Right ventricle myocardium superior (tissue), 1 donor: Measurements from ENCODE around the gene COCH. TPM values are rescaled to one million over a fixed set of nuclear protein-coding genes. Genes with fewer than 3 reads are reported as not detected.

Source experiments
- ATAC-seq: fragments of 200-7000 bp; cut with Tn5 transposase; one replicate; pipeline ENCODE4 v1.9.1; 2020; ENCODE audit warnings: mild to moderate bottlenecking; ENCODE audit not compliant: poor library complexity
- DNase-seq: peaks from one replicate; pipeline ENCODE4 v3.0.0-alpha.2; 2020
- intact Hi-C: fragments of 100-400 bp; cut with DNase I; formaldehyde crosslinking; loops from one replicate; pipeline ENCODE4 v1.11.2; 2022
- long read RNA-seq: library from polyadenylated mRNA; unstranded; transcript quantifications from one replicate; pipeline ENCODE4 v2.0.0, GENCODE V29; 2021
- total RNA-seq: library from RNA; stranded (reverse); fragmentation: NEBNext Ultra II Directional; extraction: Animal tissue kit (Norgen Biotek cat#: 25700); gene quantifications from one replicate; pipeline ENCODE4 v1.2.1, GENCODE V29; 2021
- donor health status: DM: no; HTN: yes; CAD: no; lungs with severe emphysema.

Gene COCH
- total RNA-seq, result 0.51 TPM
- long read RNA-seq, partial matches to known transcripts, result 0 of 16 reads
- long read RNA-seq, other reads (novel, unspliced or antisense), result 13 of 16 reads

DNA sequence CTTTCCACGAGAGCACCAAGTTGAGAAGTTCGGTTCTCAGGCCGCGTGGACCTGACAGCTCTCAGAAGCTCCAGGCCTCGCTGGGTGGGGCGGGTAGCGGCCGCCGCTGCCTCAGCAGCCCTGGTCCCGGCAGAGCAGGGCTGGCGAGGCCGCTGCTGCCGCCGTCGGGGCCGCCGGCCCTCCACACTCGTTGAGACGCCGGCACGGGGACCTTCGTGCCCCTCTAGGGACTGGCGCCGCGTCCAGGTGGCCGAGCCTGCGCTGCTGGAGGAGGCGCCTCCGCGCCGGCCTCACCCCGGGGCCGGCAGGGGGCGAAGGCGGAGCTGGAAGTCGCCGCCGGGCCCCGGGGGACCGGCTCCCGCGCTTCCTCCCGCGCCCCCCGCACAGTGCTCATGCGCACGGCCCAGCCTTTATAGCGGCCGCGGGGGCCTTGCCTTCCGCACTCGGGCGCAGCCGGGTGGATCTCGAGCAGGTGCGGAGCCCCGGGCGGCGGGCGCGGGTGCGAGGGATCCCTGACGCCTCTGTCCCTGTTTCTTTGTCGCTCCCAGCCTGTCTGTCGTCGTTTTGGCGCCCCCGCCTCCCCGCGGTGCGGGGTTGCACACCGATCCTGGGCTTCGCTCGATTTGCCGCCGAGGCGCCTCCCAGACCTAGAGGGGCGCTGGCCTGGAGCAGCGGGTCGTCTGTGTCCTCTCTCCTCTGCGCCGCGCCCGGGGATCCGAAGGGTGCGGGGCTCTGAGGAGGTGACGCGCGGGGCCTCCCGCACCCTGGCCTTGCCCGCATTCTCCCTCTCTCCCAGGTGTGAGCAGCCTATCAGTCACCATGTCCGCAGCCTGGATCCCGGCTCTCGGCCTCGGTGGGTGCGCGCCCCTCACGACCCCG lies at the start of gene COCH:
COCH (plus strand) TSS at position 440 of the 879 bp plus-strand sequence; CDS start at position 820, 380 bp downstream.
- peak; percentile 50 for DNase-seq
- peak; percentile 88 for ATAC-seq
- intact Hi-C loops, result no loop called here

DNA sequence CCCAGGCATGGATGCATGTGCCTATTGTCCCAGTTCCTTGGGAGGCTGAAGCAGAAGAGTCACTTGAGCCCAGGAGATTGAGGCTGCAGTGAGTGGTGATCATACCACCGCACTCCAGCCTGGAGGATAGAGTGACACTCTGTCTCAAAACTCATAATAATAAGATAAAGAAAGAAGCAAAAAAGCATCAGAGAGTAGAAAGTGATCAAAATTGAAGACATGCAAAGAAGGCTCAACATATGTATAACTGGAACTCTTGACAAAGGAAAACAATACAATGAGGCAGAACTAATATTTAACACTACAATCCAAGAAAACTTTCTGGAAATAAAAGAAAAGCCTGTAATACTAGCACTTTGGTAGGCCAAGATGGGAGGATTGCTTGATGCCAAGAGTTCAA lies 48.3 kb upstream of the COCH start:
- no peak for DNase-seq
- ATAC-seq, result no peak
- intact Hi-C loops, result no loop called here

DNA sequence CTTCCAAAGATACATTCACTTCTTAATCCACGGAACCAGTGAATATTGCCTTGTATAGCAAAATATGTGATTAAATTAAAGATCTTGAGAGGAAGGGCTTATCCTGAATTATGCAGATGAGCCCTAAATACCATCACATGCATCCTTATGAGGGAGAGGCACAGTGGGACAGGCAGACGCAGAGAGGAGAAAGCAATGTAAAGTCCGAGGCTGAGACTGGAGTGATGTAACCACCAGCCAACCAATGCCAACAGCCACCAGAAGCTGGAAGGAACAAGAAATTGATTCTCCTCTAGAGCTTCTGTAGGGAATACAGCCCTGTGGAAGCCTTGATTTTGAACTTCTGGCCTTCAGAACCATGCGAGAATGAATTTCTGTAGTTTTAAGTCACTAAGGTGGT lies 44.5 kb upstream of the COCH start:
- intact Hi-C loops, result no loop called here
- DNase-seq (no peak), ATAC-seq (no peak)

DNA sequence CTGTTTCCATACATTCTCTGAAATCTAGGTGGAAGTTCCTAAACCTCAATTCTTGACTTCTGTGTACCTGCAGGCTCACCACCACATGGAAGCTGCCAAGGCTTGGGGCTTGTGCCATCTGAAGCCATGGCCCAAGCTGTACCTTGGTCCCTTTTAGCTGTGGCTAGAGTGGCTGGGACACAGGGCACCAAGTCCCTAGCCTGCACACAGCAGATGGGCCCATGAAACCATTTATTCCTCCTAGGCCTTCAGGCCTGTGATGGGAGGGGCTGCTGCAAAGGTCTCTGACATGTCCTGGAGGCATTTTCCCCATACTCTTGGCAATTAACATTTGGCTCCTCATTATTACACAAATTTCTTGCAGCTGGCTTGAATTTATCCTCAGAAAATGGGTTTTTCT lies 40.0 kb upstream of the COCH start:
- intact Hi-C loops, result no loop called here
- ATAC-seq, result no peak

DNA sequence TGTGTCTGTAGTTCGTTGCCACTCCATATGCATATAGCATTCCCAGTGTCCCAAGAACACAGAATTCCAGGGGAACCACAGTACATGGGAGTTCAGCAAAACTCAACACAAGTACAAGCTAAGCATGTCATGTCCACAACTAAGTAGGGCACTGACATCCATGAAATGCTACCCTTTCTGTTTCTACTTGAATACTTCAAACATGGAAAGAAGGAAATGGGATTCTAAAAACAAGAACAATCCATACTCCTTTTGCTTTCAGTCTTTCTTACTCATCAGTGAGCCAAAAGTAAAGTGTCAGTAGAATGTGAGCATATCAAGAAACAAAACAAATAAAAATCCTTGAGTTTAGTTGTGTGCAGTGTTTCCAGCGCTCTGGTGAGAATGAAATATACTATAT lies 36.0 kb upstream of the COCH start:
- intact Hi-C loops, result no loop called here
- DNase-seq (no peak), ATAC-seq (no peak)

More for the DNA sequence above, 40.0 kb upstream of the COCH start:
- DNase-seq, result no peak

DNA sequence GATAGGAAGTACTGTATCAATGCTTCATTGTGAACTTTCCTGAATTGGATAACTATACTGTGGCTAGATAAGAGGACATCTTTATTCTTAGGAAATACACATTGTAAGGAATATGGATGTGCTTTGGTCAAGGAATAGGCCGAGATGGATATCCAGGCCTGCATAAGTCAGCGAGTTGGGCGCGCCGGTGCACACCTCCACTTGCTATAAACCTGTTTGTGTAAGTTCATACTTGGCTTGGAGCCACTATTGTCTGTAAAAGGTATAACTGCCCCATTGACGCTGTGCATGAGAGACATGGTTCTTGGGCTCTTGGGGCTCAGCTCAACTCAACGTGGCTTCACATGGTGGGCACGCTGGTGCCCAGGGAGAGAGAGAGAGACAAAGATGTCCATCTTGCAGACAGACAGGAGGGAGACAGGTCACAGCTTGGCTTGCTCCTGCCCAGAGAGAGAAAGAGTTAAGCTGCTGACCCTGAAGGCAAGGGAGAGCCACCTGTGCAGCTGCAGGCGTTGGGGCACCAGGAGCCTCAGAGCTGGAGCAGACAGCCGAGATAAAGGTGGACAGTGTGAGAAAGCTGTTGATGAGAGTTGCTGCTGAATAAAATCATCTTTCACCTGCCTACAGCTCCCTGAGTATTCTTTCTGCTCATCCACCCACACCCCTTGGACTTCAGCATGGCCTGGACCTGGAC lies 34.1 kb upstream of the COCH start:
- intact Hi-C loops, result no loop called here
- no peak for ATAC-seq
- no peak for DNase-seq

DNA sequence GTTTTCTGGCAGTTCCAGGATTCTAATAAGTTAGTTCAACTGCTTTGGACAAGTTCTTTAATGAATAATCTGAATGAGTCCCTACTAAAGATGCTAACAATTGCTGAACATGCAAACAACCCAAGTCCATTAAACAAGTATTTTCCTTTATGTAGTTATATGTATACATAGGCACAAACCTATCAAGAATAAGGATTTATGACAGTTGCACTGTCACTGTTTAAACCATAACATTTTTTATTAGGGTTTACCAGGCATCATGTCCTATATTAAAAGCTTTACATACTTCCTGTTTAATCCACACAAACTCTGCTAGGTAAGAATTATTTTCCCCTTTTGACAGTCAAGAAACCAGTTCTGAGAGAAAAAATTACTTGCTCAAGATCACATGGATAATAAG lies 31.9 kb upstream of the COCH start:
- intact Hi-C loops, result no loop called here
- ATAC-seq, result no peak
- no peak for DNase-seq

DNA sequence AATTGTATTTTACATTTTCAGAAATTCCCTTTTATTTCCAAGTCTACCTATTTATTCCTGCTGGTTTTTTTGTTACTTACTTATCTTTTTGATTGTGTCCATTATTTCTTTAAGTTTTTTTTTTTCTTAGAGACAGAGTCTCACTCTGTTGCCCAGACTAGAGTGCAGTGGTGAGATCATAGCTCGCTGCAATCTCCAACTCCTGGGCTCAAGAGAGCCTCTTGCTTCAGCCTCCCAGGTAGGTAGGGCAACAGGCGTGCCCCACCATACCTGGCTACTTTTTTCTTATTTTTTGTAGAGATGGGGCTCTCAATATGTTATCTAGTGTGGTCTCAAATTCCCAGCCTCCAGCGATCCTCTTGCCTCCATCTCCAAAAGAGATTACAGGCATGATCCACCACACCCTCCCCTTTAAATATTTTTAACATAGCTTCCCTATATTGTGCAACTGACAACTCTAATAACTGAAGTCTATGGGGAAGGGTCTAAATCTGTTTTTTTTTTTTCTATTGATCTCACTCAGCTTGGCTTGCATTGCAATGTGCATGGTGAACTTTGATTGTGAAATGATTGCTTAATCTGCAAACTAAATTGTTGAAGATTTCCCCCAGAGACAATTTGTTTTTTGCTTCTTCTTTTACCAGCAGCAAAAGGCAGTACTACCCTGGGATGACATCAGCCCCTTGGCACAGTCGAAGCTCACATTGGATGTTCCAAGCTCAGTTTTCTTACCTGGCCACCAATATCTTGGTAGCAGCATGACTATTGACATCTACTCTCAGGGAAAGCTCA lies 25.7 kb upstream of the COCH start:
- ATAC-seq (no peak), DNase-seq (no peak)
- intact Hi-C loops, result no loop called here

DNA sequence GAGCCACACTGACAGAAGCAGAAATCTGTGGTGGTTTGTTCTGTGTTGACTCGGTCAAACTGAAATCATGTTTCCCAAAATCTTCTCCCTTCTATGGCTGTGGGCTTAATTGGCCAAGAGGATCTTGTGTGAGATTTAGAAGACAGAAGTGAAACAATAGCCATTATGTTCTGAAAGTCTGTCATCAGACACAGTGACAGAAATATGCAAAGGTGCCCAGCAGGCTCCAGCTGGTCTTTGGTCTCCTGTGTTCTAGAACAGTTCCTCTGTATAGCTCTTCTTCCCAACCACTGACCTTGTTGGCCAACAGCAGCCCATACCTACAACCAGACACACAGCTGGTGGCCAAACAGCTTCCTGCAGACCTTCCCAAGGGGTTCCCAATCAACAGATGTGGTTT lies 25.0 kb upstream of the COCH start:
- no peak for ATAC-seq
- intact Hi-C loops, result no loop called here
- no peak for DNase-seq

DNA sequence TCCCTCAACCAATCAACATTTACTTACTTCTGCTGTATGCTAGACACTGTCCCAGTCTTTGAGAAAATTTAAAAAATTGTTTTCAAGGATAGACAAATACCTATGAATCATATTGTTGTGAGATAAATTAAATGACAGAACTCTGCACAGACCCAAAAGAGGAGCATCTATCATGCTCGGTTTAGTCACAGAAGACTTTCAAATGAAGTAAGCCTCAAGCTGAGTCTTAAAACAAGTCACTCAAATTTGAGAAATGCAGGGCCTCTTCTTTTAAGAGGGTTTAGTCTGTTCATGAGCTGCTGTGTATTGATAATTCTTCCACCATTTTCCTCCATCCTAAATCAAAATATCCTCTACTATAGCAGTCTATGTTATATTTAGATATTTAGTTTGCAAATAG lies 24.4 kb upstream of the COCH start:
- no peak for ATAC-seq
- intact Hi-C loops, result no loop called here
- DNase-seq, result no peak

DNA sequence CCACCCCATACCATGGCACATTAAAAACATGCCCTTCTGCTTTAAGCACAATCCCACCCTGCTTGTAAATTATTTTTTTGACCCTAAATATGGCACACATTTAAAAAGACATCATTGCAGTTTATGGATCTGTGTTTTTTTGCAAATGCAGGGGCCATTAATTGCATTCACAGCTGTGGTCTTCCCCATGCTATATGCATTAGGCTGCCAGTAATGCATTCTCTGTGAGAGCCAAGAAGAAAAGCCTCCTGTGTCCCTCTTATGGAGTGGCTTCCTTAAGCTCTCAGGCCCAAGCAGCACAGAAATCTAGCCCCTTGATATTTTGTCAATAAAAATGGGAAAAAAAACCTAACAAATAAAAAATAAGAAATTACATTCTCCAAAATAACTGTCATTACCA lies 20.4 kb upstream of the COCH start:
- DNase-seq (no peak), ATAC-seq (no peak)
- intact Hi-C loops, result no loop called here

DNA sequence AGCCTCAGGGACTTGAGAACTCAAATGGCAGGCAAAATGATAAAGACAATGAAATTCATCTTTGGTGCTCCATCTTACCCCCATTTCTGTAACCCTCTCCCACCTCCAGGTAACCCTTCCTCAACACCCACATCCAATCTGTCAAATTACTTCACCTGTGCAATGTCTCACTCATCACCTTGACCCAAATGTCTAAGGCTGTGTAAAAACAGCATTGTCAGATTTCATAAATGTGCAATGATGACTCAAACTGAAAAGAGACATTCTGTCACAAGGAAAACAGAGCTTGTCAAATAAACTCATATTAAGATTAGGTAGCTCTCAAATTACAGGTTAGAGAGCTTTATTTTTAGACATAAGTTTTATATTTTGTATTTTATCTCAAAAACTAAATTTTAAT lies 19.9 kb upstream of the COCH start:
- no peak for DNase-seq
- intact Hi-C loops, result no loop called here
- no peak for ATAC-seq

DNA sequence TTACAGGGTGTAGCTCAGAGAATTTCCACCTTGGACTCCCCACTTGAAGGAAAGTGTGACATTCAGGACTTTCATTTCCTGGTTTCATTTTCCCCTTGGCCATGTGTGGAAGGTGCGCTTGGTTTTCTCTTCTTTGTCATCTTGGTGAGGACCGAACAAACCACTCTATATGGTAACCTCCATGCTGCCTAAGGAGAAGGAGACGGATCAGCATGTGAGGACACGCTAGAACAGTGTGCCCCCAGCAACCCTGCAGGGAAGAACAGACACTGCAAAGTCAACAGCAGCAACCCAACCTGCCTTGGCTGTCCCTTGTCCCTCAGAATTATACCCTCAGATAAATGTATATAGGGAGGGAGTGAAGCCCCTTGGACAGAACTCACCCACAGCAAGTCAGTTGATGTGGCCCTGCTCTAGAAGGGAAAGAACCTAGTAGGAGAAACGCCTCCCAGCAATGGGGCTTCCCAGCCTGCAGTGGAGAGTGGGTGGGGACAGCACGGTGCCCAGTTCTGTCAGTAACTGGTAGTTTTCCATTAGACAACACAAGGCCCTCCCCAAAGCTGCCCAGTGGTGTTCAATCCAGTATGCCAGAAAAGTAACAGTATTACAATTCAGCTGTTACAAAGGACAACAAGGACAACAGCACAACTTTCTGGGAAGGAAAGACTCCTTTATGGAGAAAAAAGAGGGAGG lies 18.9 kb upstream of the COCH start:
- intact Hi-C loops, result no loop called here
- ATAC-seq, result no peak
- no peak for DNase-seq

DNA sequence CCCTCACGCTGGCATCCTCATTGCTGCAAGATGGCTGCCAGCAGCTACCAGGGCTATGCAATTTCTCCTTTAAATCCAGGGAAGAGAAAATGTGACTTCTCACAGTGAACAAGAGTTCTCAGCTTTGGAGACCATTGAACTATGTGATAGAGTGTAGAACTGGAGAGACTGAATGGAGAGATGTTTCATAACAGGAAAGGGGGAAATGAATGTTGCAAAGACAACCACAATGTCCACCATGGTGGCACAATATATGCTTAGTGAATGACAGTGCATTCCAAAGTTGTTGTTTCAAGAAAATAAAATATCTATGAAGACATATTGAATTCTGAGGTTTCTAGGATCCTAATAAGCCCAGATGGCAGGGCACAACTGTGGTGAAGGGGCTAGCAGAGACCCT lies 13.2 kb upstream of the COCH start:
- intact Hi-C loops, result no loop called here
- DNase-seq (no peak), ATAC-seq (no peak)

DNA sequence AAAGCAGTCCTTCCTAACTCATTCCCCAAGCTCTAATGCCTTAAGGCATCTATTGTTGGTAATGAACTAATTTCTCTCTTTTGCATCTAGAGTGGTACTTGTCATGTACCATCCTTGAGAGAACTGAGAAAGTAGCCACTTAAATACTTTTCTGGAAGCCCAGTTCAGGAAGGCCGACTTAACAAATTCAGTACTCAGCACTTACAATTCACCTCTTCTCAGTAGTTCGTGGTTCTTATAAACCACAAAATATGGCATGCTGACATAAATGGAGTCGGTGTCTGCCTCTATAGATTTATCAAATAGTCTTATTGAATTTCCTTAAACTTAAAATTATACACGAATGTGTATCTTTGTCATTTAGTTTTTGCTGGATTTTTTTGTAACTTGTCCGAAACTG lies 9.4 kb upstream of the COCH start:
- DNase-seq (no peak), ATAC-seq (no peak)
- intact Hi-C loops, result no loop called here

DNA sequence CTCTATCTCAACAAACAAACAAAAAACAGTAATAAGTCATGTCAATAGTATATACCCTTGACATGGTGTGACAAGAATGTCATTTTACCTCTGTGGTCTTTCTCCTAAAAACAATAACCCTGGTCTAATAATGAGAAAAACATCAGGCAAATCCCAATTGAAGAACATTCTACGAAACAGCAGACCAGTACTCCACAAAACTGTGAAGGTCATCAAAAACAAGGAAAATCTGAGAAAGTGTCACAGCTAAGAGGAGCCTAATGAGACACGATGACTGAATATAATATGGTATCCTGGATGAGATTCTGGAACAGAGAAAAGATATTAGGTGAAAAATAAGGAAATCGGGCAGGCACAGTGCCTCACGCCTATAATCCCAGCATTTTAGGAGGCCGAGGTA lies 5.6 kb upstream of the COCH start:
- ATAC-seq (no peak), DNase-seq (no peak)
- intact Hi-C loops, result no loop called here

DNA sequence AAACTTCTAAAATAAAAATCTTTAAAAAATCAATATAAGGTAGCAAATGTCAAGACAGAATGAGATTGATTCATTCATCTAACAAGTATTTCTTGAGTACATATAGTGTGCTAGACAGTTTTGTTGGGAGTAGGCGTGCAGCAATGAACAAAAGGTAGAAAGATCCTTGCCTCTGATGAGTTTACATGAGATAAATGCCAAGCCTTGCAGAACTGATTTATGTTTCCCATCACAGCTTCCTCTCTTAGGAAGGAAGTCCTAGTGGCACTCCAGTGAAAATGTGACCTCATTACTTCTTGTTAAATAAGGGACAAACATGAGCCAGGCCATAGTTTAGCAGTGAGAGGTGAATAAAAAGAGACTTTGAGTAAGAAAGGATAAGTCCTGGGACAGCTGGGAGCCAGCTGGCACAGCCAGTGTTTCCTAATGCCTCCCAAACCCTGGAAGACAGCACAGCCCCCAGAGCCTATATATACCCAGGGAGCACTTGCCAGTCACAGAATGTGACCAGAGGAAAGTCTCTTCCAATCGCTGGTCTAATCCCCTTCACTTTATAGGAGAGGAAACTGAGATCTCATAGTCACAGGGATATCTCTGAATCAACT lies 4.7 kb upstream of the COCH start:
- intact Hi-C loops, result no loop called here
- no peak for DNase-seq
- no peak for ATAC-seq

DNA sequence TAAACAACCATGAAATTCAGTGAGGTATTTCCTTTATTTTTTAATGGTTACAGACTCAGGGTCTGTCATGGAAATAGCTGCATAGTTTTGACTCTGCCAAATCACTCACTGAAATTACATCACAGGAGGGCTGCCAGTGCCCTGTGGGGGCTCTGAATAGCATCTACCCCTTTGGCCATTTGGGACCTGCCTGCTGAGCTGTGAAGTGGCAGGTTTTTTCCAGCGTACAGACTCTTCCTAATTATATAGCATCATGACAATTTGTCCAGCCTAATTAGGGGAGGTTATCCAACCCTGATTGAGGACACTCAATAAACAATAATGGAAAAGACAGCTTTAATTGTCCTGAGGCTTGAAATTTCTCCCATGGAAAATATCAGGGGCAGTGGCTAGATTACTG lies 1.8 kb upstream of the COCH start:
- intact Hi-C loops, result no loop called here
- DNase-seq, result no peak
- no peak for ATAC-seq
